AG09309 (cell line): ENCODE measurements around the gene WBP2.

Experiments used
- DNase-seq: peaks from one replicate; pipeline ENCODE4 v3.0.0-alpha.2; 2010; ENCODE audit warnings: low read depth
- H3K4me3 ChIP-seq: 2 replicates; pipeline ENCODE4 v1.5.1; 2011; ENCODE audit warnings: mild to moderate bottlenecking, low read depth, low read length, moderate library complexity; ENCODE audit not compliant: control insufficient read depth
- CTCF ChIP-seq: IDR thresholded peaks from 2 replicates; pipeline ENCODE4 v1.5.1; 2011; ENCODE audit warnings: mild to moderate bottlenecking, low read depth, low read length, inconsistent platforms; ENCODE audit not compliant: insufficient read depth, control insufficient read depth; ENCODE audit errors: missing control alignments

WBP2 gene

GRCh38 chr17:75819678-75820077, 35.5 kb downstream of the WBP2 start:
- TF ChIP-seq CTCF, result no peak
- DNase-seq, result no peak
- H3K4me3 ChIP-seq, result no peak overlapping the region

GRCh38 chr17:75819116-75819515, 36.0 kb downstream of the WBP2 start:
- DNase-seq, result no peak
- no peak for TF ChIP-seq CTCF
- no peak overlapping the region for H3K4me3 ChIP-seq

- DNase-seq, result no peak
- no peak overlapping the region for H3K4me3 ChIP-seq
- TF ChIP-seq CTCF, result no peak
Measured at GRCh38 chr17:75818326-75818885, 36.7 kb downstream of the WBP2 start.

GRCh38 chr17:75817571-75817970, 37.6 kb downstream of the WBP2 start:
- no peak for TF ChIP-seq CTCF
- DNase-seq, result no peak

GRCh38 chr17:75816693-75817092, 38.4 kb downstream of the WBP2 start:
- no peak for TF ChIP-seq CTCF
- no peak overlapping the region for H3K4me3 ChIP-seq
- DNase-seq, result no peak

More at GRCh38 chr17:75817571-75817970, 37.6 kb downstream of the WBP2 start:
- H3K4me3 ChIP-seq, result no peak overlapping the region

GRCh38 chr17:75815399-75815798, 39.7 kb downstream of the WBP2 start:
- no peak for DNase-seq
- no peak for TF ChIP-seq CTCF
- no peak overlapping the region for H3K4me3 ChIP-seq
